A549 treated with AZD2906 at 1 μM for 4 hours (cell line): ENCODE measurements around the gene PDLIM4. TPM values are rescaled to one million over a fixed set of nuclear protein-coding genes. Genes with fewer than 3 reads are reported as not detected.

Source experiments
- total RNA-seq: library from RNA; stranded (reverse); fragments of 200-300 nt; extraction: Qiagen RNA extraction; gene quantifications from 5 replicates; pipeline ENCODE4 v1.2.3, GENCODE V29; 2022

PDLIM4 gene
- total RNA-seq = 0.51 to 1.0 TPM (median 0.78 TPM) in 5 replicates

DNA sequence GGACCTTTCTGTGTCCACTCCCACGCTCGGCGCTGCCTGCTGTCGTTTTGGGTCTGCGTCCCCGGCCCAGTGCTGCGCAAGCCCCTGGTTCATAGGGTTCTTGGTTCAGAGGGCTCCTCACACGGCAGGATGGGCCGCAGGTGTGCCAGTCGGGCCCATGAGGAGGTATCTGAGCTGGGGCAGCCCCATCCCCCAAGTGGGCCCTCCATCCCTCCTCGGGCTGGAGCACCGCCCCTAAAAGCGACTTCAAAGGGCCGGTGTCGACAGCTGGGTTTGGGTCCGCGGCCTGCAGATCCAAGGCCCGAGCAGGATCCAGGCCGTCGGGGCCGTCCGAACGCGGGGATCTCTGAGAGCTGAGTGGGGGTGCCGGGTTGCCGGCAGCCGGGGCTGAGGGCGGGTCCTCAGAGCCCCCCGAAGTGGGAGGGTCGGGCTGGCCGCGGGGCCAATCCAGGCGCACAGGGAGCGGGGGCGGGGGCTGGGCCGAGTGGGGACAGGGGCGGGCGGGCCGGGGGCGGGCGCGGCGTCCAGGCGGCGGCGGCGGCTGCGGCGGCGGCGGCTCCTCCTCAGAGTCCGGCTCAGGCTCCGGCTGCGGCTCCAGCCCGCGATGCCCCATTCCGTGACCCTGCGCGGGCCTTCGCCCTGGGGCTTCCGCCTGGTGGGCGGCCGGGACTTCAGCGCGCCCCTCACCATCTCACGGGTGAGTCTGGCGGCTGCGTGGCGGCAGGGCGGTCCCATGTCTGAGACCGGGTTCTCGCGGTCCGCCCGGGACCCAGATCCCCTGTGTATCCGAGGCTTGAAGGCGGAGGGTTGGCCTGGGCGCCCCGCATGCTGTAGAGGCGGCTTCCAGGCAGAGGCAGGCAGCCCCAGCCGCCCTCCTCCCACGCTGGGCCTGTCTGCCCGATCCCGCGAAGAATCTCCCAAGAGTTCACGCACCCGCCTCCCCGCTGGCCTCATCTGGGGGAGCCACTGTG, at the start of gene PDLIM4:
Gene PDLIM4 (plus strand): TSS at position 566 of the 971 bp plus-strand sequence. CDS start 39 bp downstream, at position 605.

DNA sequence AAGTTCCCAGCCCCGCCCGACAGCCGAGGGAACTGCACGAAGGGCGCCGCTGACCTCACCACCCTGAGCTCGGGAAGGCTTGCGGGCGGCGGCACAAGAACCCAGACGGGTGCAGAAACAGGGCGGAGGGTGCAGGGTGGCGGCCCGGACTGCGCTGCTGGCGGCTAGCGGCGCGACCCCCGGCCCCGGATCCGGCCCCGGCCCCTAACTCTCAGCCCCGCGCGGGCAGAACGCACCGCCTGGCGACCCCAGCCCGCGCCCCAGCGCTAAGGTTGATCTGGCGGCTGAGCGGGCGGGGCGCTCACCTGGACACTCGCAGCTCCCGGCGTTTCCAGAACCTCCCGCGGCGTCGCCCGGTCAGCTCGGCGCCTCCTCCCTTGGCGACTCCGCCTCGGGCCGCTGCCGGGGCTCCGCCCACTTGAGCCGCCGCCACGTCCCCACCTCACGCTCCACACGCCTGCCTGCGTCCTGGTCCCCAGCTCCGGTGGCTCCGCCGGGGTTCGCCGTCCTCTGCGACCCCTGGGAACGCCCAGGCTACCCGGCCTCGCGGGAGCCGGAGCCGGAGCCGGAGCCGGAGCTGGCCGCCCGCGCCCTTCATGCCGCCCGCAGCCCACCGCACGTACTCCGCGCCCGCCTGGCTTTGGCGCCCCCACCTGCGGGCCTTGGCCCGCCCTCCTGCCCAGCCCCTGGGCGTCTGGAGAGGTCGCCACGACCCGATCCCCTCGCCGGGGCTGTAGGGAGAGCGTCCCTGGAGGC, 29.8 kb upstream of the PDLIM4 start, which contains the start of gene P4HA2:
Gene P4HA2 (minus strand): TSS at position 369 of the 756 bp plus-strand sequence. CDS start 9,227 bp downstream, outside the sequence.

GRCh38 chr5:132293992-132294727, 36.7 kb downstream of the PDLIM4 start, which contains the start of gene SLC22A4:
SLC22A4 (plus strand) TSS chr5:132294394; CDS start chr5:132294617, 223 bp downstream.

Other genes with a start within 250 kb of the PDLIM4 start
- gene ACSL6, start 246.0 kb upstream of the PDLIM4 start, total RNA-seq = 0.06 to 0.28 TPM (median 0.08 TPM) in 5 replicates
- gene IL3, start 197.0 kb upstream of the PDLIM4 start, total RNA-seq = not detected in 5 replicates
- 0.16 to 0.30 TPM (median 0.23 TPM) in 3 of 5 replicates, not detected in the others for gene CSF2, start 183.9 kb upstream of the PDLIM4 start, total RNA-seq
- 43.1 to 54.0 TPM (median 51.7 TPM) in 5 replicates for gene P4HA2, start 29.8 kb upstream of the PDLIM4 start, total RNA-seq
- 4.8 to 6.3 TPM (median 5.5 TPM) in 5 replicates for gene SLC22A4, start 36.7 kb downstream of the PDLIM4 start, total RNA-seq
- 56.2 to 59.5 TPM (median 59.0 TPM) in 5 replicates for gene SLC22A5, start 112.0 kb downstream of the PDLIM4 start, total RNA-seq
- 28.0 to 34.3 TPM (median 31.2 TPM) in 5 replicates for gene IRF1, start 233.1 kb downstream of the PDLIM4 start, total RNA-seq